OCI-LY3 (cell line): Measurements from ENCODE around the gene DIP2C.
"Not testable (repeated sequence)": the region's sequence is repeated elsewhere in the genome, so short reads cannot be mapped to it uniquely, and the experiment has no call there.

ENCODE experiments used
- H2AFZ ChIP-seq: fragments of 200-600, 300-600 bp; shearing (Covaris generic); 2 replicates; pipeline ENCODE4 v1.6.0; 2014; ENCODE audit warnings: antibody characterized with exemption, low read depth, low read length
- H3K27ac ChIP-seq: fragments of 200-600, 300-600 bp; sonication (generic); 2 replicates; pipeline ENCODE4 v1.5.1; 2014; ENCODE audit warnings: mild to moderate bottlenecking, low read length, moderate library complexity, mixed read lengths
- H3K27me3 ChIP-seq: fragments of 200-600, 300-600 bp; sonication (generic); 2 replicates; pipeline ENCODE4 v1.6.1; 2014; ENCODE audit warnings: low read depth, low read length, mixed read lengths
- H3K36me3 ChIP-seq: fragments of 200-600, 300-600 bp; sonication (generic); replicated peaks from 2 replicates; pipeline ENCODE3; 2014; ENCODE audit warnings: low read depth, low read length, mixed read lengths
- H3K4me1 ChIP-seq: fragments of 300-600, 200-600 bp; sonication (generic); 2 replicates; pipeline ENCODE4 v1.6.1; 2014; ENCODE audit warnings: low read length, mixed read lengths
- H3K4me2 ChIP-seq: fragments of 200-600, 300-600 bp; sonication (generic); 2 replicates; pipeline ENCODE4 v1.6.1; 2014; ENCODE audit warnings: low read length, mixed read lengths
- H3K4me3 ChIP-seq: fragments of 300-600, 200-600 bp; sonication (generic); 2 replicates; pipeline ENCODE4 v1.5.1; 2014; ENCODE audit warnings: antibody characterized with exemption, mild to moderate bottlenecking, low read length, moderate library complexity
- H3K79me2 ChIP-seq: fragments of 300-600, 200-600 bp; shearing (Covaris generic); 2 replicates; pipeline ENCODE4 v1.6.1; 2014; ENCODE audit warnings: mild to moderate bottlenecking, low read length, mixed read lengths
- H3K9ac ChIP-seq: fragments of 300-600, 200-600 bp; shearing (Covaris generic); 2 replicates; pipeline ENCODE4 v1.6.0; 2014; ENCODE audit warnings: mild to moderate bottlenecking, low read length, moderate library complexity
- H3K9me3 ChIP-seq: fragments of 200-600, 300-600 bp; shearing (Covaris generic); 2 replicates; pipeline ENCODE4 v1.6.1; 2014; ENCODE audit warnings: low read length, mixed read lengths; ENCODE audit not compliant: insufficient read depth
- H4K20me1 ChIP-seq: fragments of 200-600, 300-600 bp; sonication (generic); 2 replicates; pipeline ENCODE4 v1.6.1; 2016; ENCODE audit warnings: low read length, mixed read lengths; ENCODE audit not compliant: insufficient read depth
- CTCF ChIP-seq: fragments of 200-600, 300-600 bp; sonication (generic); IDR thresholded peaks from 2 replicates; pipeline ENCODE4 v1.5.1; 2014; ENCODE audit warnings: antibody characterized with exemption, low read length, low read depth
- EZH2phosphoT487 ChIP-seq: fragments of 200-600 bp; shearing (Covaris generic); IDR thresholded peaks from 2 replicates; pipeline ENCODE4 v1.6.1; 2018; ENCODE audit warnings: antibody characterized with exemption, mixed run types, low read depth

DIP2C gene

DNA sequence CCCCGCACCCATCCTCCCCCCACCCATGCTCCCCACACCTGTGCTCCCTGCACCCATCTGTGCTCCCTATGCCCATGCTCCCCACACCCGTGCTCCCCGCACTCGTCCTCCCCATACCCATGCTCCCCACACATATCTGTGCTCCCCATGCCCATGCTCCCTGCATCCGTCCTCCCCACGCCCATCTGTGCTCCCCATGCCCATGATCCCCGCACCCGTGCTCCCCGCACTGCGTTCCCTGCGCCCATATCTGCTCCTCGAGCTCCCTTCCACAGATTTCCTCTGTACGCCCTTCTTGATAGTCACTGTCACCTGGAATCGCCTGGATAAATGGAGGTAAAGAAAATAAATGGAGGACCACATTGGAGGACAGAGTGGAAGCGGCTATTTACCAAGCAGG is 9.9 kb downstream of the DIP2C start:
- Histone ChIP-seq H3K9me3 (no peaks in the 10 kb centered on the region), H3K4me3 (no peak overlapping the region), H3K9ac (no peak overlapping the region), H3K79me2 (no peaks in the 10 kb centered on the region), H3K27me3 (peaks cover 2% of the 10 kb centered on the region; the same call in 1 of the 2 replicates), H3K4me2 (no peak overlapping the region), H3K27ac (no peak overlapping the region), H2AFZ (no peak overlapping the region), H4K20me1 (no peaks in the 10 kb centered on the region), H3K4me1 (no peaks in the 10 kb centered on the region; the same call in 1 of the 2 replicates), H3K36me3 (no peaks in the 10 kb centered on the region)
- TF ChIP-seq CTCF, result no peak
- no peak for TF ChIP-seq EZH2phosphoT487

DNA sequence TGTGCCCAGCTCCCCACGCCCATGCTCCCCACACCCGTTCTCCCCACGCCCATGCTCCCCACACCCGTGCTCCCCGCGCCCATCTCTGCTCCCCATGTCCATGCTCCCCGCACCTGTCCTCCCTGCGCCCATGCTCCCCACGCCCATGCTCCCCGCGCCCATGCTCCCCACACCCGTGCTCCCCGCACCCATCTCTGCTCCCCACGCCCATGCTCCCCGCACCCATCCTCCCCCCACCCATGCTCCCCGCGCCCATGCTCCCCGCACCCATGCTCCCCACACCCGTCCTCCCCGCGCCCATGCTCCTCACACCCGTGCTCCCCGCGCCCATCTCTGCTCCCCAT is 10.8 kb downstream of the DIP2C start:
- not testable (repeated sequence) for H3K79me2 ChIP-seq, H3K4me2 ChIP-seq, H3K36me3 ChIP-seq, H2AFZ ChIP-seq, H3K9ac ChIP-seq, H3K27me3 ChIP-seq, H3K4me3 ChIP-seq, H3K9me3 ChIP-seq, H4K20me1 ChIP-seq, H3K4me1 ChIP-seq, H3K27ac ChIP-seq

DNA sequence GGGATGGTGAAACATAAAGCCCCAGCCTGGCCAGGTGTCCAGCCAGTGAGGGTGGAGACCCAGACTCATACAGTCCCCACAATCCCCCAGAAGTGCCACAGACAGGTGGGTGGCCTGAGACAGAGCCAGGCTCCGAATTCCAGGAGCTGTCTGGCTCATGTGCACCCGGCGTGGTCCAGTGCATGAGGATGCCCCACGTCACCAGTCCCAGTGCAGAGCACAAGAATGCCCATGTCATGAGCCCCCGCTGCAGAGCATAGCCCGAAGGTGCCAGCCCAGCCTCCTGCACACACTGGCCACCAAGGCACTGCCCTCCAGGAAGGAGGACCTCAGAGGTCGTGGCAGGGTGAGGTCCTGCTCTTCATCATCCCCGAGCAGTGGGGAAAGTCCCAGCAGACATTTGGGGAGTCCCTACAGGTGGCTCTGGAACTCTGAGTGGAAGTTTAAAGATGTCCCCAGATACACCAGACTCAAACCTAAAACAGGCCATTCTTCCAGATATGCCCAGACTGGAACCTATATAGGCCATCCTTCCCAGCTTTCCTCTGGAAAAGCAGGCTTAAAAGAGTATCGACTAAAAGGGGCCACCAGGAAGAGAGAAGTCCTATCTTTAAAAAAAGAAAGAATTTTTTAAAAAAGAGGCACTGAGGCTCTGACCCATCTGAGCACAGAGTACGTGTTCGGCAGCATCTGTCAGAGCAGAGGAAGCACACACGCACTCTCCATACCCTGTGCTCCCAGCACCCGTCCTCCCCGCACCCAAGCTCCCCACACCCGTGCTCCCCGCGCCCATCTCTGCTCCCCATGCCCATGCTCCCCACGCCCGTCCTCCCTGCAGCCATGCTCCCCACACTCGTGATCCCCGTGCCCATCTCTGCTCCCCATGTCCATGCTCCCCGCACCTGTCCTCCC is 11.5 kb downstream of the DIP2C start:
- Histone ChIP-seq H3K79me2 (no peaks in the 10 kb centered on the region), H3K9ac (no peak overlapping the region), H4K20me1 (no peaks in the 10 kb centered on the region), H3K27ac (no peak overlapping the region), H3K36me3 (no peaks in the 10 kb centered on the region), H3K9me3 (no peaks in the 10 kb centered on the region), H3K27me3 (peaks cover 2% of the 10 kb centered on the region; the same call in 1 of the 2 replicates), H3K4me3 (no peak overlapping the region), H2AFZ (no peak overlapping the region), H3K4me1 (no peaks in the 10 kb centered on the region; the same call in 1 of the 2 replicates), H3K4me2 (no peak overlapping the region)
- TF ChIP-seq EZH2phosphoT487 (no peak), CTCF (no peak)

GRCh38 chr10:677038-677437 is 12.4 kb downstream of the DIP2C start:
- H3K79me2 ChIP-seq, result no peaks in the 10 kb centered on the region

More at GRCh38 chr10:677038-677437, 12.4 kb downstream of the DIP2C start:
- TF ChIP-seq EZH2phosphoT487 (no peak), CTCF (no peak)
- Histone ChIP-seq H4K20me1 (no peaks in the 10 kb centered on the region), H2AFZ (no peak overlapping the region), H3K4me2 (no peak overlapping the region), H3K9ac (no peak overlapping the region), H3K4me3 (no peak overlapping the region), H3K36me3 (no peaks in the 10 kb centered on the region), H3K9me3 (no peaks in the 10 kb centered on the region), H3K4me1 (no peaks in the 10 kb centered on the region; the same call in 1 of the 2 replicates), H3K27ac (no peak overlapping the region), H3K27me3 (peaks cover 2% of the 10 kb centered on the region; the same call in 1 of the 2 replicates)
